ENCODE measurements around the gene TBC1D10B.

Gene TBC1D10B

GRCh38 chr16:30372038-30372712, 1.9 kb upstream of the TBC1D10B start:
- DNase-seq = no peak

- no peak for DNase-seq
Measured at GRCh38 chr16:30371248-30371816, 1.0 kb upstream of the TBC1D10B start.

DNA sequence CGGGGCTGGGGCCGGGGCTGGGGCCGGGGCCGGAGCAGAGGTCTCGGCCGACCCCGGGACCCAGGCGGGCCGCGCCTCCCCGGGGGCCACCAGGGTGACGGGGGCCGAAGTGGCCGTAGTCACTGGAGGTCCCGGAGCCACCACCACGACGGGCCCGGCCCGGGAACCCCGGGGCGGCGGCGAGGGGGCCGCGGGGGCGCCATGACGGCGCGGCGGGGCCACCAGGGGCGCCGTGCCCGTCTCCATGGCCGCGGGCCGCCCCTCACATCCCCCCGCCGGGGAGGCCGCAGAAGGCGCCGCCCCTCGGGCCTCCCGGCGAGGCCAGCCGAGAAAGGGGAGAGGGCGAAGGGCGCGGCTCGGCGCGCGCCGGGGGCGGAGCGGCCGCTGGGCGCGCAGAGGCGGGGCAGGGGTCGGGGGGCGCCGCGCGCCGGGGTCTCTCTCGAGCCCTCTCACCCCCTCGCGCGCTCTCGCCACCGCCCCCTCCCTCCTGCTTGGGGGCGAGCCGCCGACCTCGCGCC, 297 bp downstream of the TBC1D10B start:
- no peak for DNase-seq

DNA sequence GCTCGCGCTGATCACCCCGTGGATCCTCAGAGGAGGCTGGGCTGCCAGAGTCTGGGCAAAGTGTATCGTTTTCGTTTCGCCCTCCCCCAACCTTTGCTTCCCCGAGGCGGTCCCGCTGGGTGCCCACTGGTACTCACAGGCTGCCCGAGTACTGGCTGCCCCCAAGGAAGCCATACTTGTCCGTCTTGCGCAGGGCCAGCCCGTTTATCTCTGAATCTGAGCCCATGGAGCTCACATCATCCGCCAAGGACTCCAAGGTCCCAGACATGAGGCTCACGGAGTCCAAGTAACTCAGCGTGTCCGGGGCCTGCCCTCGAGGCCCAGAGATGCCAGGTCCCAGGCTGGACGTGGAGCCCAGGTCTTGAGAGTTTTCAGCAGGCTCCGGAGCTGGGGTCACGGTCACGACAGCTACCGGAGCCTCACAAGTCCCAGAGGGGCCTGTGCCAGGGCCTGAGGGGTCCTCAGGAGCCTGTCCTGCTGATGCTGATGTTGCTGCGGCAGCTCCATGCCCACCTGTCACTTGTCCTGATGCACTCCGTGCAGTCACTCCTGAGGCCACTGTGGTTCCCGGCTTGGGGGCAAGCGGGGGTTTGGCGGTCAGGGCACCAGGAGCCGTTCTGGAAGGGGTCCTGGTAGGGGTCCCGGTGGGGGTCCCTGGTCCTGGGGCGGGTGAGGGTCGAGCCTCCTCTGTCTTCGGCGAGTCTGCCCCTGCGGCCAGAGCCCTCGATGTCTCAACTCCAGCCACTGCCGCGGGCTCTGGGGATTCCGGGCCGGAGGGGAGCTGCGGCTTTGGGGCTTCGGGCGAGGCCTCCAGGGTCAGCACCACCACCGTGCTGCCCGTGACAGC, 980 bp downstream of the TBC1D10B start:
- no peak for DNase-seq

- no peak for DNase-seq
Measured at GRCh38 chr16:30368792-30369090, 1.6 kb downstream of the TBC1D10B start.

- no peak for DNase-seq
Measured at GRCh38 chr16:30368122-30368791, 2.0 kb downstream of the TBC1D10B start.

DNA sequence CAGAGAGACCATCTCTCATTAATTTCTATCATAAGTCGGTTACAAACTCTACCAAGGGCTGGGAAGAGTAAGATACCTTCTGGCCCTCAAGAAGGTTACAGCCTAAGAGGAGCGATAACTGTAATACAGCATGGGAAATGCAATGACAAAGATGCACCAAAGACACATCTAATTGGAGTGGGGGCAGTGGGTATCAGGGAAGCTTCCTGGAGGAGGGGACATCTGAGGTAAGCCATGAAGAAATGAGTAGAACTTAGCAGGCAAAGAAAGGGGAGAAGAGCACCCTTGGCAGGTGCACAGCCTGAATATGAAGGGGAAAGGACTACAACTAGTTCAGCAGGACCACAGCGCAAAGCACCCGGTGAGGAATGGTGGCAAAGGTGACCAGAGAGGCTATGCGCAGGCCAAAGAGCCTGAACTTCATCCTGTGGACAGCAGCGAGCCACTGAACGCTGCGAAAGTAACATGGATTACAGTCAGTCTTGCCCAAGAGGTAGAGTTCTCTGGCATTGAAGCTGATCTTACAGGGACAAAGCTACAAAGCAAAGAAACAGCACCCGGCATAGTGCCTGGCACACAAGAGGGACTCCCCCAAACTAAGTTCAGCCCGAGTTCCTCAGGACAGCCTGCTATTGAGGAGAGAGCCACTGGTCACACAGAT, 2.8 kb downstream of the TBC1D10B start:
- no peak for DNase-seq

- no peak for DNase-seq
Measured at GRCh38 chr16:30366511-30366910, 3.8 kb downstream of the TBC1D10B start.

GRCh38 chr16:30365200-30365599, 5.1 kb downstream of the TBC1D10B start:
- DNase-seq = no peak

DNA sequence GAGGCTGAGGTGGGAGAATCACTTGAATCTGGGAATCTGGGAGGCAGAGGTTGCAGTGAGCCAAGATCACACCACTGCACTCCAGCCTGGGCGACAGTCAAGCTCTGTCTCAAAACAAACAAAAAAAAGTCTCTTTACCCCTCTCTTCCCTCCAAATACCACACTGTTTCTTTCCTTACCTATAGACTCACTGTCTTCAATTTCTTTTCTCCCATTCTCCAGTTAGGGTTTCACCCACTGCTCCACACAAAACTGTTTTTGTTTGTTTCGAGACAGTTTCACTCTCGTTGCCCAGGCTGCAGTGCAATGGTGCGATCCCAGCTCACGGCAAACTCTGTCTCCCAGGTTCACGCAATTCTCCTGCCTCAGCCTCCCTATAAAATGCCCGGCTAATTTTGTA, 9.1 kb downstream of the TBC1D10B start:
- DNase-seq = no peak

DNA sequence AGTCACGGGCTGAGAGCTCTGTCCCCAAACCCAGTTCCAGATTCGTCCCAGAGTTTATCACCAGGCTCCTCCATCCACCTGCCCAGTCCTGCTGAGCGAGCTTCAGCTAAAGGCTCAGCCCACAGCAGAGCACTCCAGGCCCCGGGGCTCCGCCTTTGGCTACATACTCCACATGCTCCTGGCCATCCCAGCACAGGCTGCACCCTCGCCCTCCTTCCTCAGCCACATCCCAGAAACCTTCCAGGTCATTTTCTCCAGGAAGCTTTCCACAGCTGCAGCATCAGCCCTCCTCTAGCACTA, 10.5 kb downstream of the TBC1D10B start:
- DNase-seq = no peak

DNA sequence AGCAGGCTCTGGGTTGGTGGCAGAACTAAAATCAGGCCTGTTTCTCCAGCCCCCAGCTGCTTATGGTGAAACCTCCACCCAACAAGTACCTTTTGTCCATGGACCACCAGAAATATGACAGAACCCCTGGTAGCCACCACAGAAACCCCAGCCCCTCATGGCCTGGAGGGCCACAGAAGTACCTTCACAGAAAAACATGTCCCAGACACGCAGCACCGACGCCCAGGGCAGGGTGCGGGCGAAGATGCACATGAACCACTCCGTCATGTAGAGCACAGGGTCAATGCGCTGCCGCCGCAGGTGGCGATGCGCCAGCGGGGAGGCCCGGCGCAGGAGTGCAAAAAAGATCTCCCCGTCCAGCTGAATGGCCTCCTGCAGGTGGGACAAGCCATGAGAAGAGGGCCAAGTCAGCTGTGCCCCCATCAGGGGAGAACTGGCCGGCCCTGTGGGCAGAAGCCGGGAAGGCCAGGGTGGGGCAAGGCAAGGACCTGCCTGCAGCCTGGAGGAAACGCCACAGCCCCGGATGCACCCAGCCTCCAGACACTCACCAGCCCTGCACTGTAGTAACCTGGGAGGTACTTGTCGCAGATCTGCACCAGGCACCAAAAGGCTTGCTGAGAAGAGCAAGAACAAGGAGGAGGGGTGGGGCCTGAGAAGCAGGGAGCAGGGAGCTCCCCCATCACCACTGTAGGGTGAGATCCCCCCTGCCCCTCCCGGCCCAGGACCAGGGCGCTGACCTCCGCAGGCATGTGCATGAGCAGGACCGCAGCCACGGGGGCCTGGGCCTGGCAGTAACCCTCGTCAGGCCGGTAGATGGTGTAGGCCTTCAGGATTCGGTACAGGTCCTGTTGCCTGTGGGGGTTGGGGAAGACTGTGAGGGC, 11.1 kb downstream of the TBC1D10B start:
- DNase-seq = no peak

DNA sequence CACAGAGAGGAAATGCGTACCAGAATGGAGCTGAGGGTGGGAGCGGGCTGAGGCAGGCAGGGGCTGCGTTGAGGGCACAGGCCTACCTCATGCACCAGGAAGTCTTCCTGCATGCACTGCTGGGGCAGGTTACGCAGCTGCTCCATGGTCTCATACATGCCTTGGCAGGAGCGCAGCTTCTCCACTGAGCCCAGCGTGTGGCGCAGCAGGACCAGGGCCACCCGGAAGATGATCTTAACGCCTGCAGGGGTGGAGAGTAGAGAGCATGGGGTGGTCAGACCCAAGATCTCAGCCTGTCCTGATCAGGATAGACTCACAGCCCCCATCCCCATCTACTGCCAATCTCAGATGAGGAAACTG, 11.7 kb downstream of the TBC1D10B start:
- no peak for DNase-seq

GRCh38 chr16:30357715-30358576, 12.3 kb downstream of the TBC1D10B start:
- DNase-seq = no peak

GRCh38 chr16:30357085-30357714, 13.1 kb downstream of the TBC1D10B start:
- no peak for DNase-seq

DNA sequence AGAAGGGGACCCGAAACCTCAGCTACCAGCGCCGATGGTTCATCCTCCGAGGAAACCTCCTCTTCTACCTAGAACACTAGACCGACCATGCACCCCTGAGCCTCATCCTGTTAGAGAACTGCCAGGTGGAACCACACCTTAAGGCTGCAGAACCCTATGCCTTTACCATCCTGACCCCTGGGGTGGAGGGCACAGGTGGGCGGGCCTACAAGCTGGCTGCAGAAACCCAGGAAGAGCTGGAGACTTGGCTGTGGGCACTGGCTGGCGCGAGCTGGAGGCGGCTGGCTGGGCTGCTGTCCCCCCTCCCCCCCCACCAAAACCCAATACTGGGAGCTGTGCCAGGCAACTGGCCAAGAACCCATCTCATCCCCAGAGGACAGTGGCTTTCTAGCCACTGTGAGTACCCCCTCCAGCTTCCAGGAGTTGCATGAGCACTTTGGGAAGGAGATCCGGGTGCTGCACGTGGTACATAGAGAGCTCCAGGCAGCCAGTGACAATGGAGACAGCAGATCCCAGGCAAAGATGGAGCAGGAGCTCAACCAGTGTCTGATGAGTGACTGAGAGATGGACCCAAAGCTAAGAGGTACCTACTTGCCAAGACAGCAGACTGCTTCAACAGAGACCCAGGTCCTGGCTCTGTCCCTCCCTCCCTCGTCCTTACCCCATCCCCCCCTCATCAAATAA, 13.8 kb downstream of the TBC1D10B start:
- no peak for DNase-seq

- no peak for DNase-seq
Measured at GRCh38 chr16:30355954-30356308, 14.4 kb downstream of the TBC1D10B start.

GRCh38 chr16:30355144-30355953, 14.9 kb downstream of the TBC1D10B start, which contains the start of gene CD2BP2:
TSS of gene CD2BP2 (minus strand) at chr16:30355308. CDS start at chr16:30354681, 627 bp downstream.
- peak; percentile 81 for DNase-seq
